ENCODE results near the gene H2BW1.
"Not testable (repeated sequence)": the region's sequence is repeated elsewhere in the genome, so short reads cannot be mapped to it uniquely, and the experiment has no call there.

Gene H2BW1

DNA sequence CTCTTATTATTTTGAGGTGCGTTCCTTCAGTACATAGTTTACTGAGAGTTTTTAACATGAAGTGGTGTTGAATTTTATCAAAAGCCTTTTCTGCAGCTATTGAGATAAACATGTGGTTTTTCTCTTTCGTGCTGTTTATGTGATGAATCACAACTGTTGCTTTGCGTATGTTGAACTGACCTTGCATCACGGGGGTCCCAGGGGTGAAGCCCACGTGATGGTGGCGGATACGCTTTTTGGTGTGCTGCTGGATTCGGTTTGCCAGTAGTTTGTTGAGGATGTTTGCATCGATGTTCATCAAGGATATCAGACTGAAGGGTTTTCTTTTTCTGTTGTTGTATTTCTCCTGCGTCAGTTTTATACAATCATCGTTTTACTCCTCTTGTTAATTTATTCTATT, 4.6 kb upstream of the H2BW1 start:
- no peak for DNase-seq (ENCODE audit: low read depth, low spot score)
- H3K4me3 ChIP-seq (ENCODE audit: low read depth, low read length) = no peak overlapping the region
- TF ChIP-seq CTCF (IDR thresholded peaks at IDR 0.05; ENCODE audit: insufficient read depth, low read length, missing control alignments) = no peak
- ChIA-PET CTCF (no interaction called here), POLR2A (no interaction called here)

DNA sequence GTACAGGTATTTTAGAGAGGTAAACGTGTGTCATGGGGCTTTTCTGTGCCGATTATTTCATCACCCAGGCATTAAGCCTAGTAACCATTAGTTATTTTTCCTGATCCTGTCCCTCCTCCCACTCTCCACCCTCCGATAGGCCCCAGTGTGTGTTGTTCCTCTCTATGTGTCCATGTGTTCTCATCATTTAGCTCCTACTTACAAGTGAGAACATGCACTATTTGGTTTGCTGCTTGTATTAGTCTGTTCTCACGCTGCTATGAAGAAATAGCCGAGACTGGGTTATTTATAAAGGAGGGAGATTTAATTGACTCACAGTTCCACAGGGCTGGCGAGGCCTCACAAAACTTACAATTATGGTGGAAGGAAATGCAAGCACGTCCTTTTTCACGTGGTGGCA, 2.1 kb upstream of the H2BW1 start:
- POLR2A ChIA-PET; H3K4me3 ChIP-seq (ENCODE audit: low read depth, low read length); CTCF ChIA-PET; DNase-seq (ENCODE audit: low read depth, low spot score): not testable (repeated sequence)

DNA sequence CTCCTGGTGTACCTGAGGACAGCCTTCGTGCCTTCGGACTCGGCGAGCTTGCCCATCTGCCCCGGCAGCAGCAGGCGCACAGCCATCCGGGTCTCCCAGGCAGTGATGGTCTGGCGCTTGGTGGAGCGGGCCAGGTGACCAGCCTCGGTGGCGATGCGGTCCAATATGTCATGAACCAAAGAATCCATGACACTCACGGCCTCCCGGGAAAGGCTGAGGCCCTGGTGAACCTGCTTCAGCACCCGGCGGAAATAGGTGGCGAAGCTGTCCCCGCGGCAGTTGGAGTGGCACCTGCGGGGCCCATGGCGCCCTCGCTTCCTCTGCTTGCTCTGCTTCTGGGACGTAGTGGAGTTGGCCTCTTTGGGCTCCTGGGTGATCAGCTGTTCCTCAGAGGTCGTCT, 350 bp downstream of the H2BW1 start:
- no peak overlapping the region for H3K4me3 ChIP-seq (ENCODE audit: low read depth, low read length)

DNA sequence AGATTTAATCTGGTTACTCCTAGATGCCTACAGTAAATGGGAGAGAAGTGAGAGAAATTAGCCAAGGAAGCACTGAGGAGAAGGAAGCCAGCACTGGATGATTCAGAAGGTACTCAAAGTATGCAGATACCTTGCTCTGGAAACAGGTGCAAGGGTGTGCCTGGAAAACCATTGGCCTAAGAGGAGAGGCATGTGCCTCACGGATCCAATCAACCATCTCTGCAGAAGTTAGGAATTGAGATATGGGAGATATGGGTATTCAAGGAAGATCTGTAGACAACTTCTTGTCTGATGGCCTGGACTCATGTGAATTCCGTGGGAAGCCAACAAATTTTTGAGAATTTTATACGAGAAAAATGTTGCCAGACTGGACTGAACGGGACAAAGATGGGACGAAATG, 4.7 kb downstream of the H2BW1 start:
- no peak for DNase-seq (ENCODE audit: low read depth, low spot score)
- CTCF ChIA-PET = no interaction called here
- H3K4me3 ChIP-seq (ENCODE audit: low read depth, low read length) = no peak overlapping the region
- POLR2A ChIA-PET = no interaction called here
- no peak for TF ChIP-seq CTCF (IDR thresholded peaks at IDR 0.05; ENCODE audit: insufficient read depth, low read length, missing control alignments)

More for the DNA sequence above, 350 bp downstream of the H2BW1 start:
- no peak for DNase-seq (ENCODE audit: low read depth, low spot score)
- TF ChIP-seq CTCF (IDR thresholded peaks at IDR 0.05; ENCODE audit: insufficient read depth, low read length, missing control alignments) = no peak
- ChIA-PET CTCF (no interaction called here), POLR2A (no interaction called here)

GRCh38 chrX:103999234-103999633, 14.3 kb downstream of the H2BW1 start:
- DNase-seq (ENCODE audit: low read depth, low spot score) = no peak
- ChIA-PET POLR2A (no interaction called here), CTCF (no interaction called here)
- H3K4me3 ChIP-seq (ENCODE audit: low read depth, low read length) = no peak overlapping the region
- no peak for TF ChIP-seq CTCF (IDR thresholded peaks at IDR 0.05; ENCODE audit: insufficient read depth, low read length, missing control alignments)

- CTCF ChIA-PET; H3K4me3 ChIP-seq (ENCODE audit: low read depth, low read length); POLR2A ChIA-PET; DNase-seq (ENCODE audit: low read depth, low spot score): not testable (repeated sequence)
These were observed 30.0 kb downstream of the H2BW1 start for GRCh38 chrX:103983508-103983907.

DNA sequence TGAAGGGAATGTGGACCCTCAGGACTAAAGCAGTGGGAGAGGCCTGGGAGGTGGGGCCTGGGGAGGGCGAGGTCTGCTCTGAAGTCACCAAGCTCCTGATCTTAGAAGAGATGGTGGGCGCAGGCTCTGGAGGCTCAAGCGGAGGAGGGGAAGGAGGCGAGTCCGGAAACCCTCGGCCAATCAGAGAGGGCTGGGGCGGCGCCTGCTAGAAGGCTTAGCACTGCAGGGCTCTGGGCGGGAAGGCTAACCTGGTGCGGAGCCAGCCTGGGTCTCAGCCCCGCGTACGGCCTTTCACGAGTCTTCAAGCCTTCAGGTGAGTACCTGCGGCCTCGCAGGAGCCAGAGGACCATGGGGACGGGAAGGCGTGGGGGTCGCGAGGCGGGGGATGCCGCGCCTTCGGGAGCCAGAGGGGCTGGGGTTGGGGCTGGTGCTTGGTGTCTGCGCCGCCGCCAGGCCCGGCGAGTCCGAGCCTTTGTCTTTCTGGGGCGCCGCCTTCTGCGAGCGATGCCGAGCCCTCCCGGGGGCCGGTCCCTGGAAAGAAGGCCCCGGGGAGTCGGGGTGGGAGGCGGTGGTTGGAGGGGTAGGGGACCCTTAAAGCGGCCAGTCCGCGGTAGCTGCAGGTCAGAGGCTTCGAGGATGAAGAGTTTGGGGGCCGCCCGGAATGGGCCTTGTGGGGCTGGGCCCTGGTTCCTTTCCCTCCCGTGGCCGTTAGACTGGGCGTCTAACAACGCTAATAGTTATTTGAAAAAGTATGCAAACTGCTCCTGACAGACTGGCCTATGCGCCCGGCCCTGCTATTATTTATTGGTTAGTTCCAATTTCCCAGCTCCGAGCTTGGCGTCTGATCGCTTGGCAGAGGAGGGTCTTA, 50.9 kb downstream of the H2BW1 start, which contains the start of gene TMSB15B:
Gene TMSB15B, plus strand, starts transcription at position 217 of the 868 bp plus-strand sequence.
- CTCF ChIA-PET; POLR2A ChIA-PET; H3K4me3 ChIP-seq (ENCODE audit: low read depth, low read length); DNase-seq (ENCODE audit: low read depth, low spot score): not testable (repeated sequence)
